Measurements from ENCODE around the gene FAM237A.
A peak's percentile ranks its signal among the peaks of the same experiment; 100 is the strongest.

The FAM237A gene

DNA sequence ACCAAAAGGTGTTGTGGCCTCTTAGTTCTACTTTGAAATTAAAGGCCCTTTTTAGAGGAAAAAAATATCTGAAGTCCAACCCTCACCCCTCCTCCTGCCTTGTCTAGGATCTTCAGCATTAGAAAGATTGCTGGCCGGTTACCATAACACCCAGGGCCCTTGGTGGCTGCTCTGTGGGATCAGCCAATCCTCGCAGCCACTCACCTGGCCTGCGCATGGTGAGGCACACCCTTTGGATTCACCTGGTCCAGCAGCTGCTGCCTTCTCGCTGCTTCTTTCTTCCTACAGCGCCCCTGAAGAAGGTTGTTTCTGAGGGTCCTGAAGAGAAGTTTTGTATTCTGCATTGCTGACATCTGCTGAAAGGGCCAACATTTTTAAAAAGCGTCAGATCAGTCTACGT, 50.7 kb downstream of the FAM237A start:
- no peak for DNase-seq

DNA sequence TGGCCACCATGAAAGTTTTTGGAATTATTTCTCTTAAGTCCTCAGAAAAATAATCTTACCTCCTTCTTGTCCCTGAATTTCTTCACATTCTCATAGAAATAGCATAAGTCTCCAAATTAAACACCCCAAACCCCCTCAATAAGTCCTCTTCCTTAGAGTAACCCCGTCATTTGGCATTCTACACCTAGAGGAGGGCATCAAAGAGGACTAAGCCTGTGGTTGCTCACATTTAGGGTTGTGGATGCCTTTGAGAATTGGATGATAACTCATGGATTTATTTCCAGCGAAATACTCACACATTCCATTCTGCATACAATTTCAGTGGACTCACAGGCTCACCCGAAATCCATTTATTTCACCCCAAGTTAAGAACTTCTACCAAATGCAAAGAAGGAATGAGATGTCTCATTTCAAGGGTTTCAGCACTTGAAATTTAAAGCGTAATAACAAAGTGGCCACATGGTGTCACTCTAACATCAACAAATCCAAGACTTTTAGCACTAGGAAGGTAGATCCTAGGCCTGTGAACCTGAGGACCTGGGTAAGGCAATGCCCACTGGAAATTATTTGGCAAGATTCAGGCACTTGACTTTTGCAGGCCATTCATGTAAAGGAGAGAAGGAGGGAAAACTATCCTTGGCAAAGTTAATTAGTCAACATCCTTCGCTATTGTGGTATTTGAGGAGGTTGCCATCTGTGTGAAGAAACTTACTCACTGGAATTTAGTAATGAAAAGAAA, 51.3 kb downstream of the FAM237A start:
- peak; percentile 11 for DNase-seq

DNA sequence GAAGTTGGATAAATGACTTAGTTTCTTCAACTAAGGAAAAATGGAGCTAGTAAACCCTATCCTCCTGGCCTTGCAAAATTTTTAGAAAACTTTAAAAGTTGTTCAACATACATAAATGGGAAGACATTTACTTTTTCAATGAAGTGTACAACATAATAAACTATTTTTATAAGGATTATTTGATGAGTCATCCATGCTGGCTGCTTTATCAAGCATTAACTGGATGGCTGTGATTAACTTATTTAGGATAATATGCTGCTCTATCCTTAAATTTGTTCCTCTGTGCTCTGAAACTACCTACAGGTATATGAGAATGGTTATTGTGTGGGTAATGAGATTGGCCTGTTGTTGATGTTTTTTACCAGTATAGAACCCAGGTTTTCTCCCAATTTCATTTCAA, 54.6 kb downstream of the FAM237A start:
- DNase-seq: no peak

DNA sequence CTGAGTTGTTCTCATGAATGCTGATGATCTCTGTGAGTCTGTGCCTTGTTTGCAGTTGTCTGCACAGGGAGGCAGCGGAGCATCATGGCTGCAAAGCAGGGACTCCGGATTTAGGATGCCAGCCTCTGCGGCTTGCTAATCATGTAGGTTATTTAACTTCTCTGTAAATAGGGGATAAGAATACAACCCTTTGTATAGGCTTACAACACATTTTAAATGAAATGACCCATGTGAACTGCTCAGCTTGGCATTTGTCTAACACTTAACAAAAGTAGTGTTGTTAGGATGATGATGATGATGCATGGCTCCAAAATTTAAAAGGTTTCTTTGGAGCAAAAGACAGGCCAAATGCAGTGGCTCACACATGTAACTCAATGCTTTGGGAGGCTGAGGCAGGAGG, 56.5 kb downstream of the FAM237A start:
- no peak for DNase-seq
